Gastrocnemius medialis (tissue), 4 donors: ENCODE measurements around the gene TRIP11. TPM values are rescaled to one million over a fixed set of nuclear protein-coding genes. Genes with fewer than 3 reads are reported as not detected.
A peak's percentile ranks its signal among the peaks of the same experiment; 100 is the strongest.

Experiments
- ATAC-seq, 2 donors: fragments of 150-250 bp; one replicate each; pipeline ENCODE4 v1.9.1; 2016
- DNase-seq, 2 donors: peaks; one replicate each; pipeline ENCODE4 v3.0.0-alpha.2; 2019
- H3K27ac ChIP-seq, 4 donors: fragments of 200-600 bp; sonication (generic); 1 replicate in 1 of 4; 2 replicates in 3 of 4; pipeline ENCODE4 v1.5.1; 2016 to 2018; ENCODE audit warnings: mild to moderate bottlenecking in 2 of 4, moderate library complexity in 1 of 4
- H3K27me3 ChIP-seq, 3 donors: fragments of 200-600 bp; sonication (generic) in 2 of 3; 1 replicate in 1 of 3; 2 replicates in 2 of 3; pipeline versions ENCODE4 v1.5.1 to v1.6.0; 2016 to 2019; ENCODE audit warnings: mild to moderate bottlenecking in 1 of 3, moderate library complexity in 1 of 3
- H3K36me3 ChIP-seq, 2 donors: fragments of 200-600 bp; sonication (generic) in 1 of 2; one replicate each; pipeline ENCODE4 v1.5.1; 2017 to 2018
- H3K4me1 ChIP-seq, 2 donors: fragments of 200-600 bp; sonication (generic) in 1 of 2; one replicate each; pipeline ENCODE4 v1.5.1; 2016 to 2017; ENCODE audit warnings: mild to moderate bottlenecking in 2 of 2
- H3K4me3 ChIP-seq, 4 donors: fragments of 200-600 bp; sonication (generic) in 3 of 4; 1 replicate in 1 of 4; 2 replicates in 3 of 4; pipeline ENCODE4 v1.5.1; 2016 to 2019; ENCODE audit warnings: mild to moderate bottlenecking in 2 of 4
- H3K9me3 ChIP-seq, 3 donors: fragments of 200-600 bp; sonication (generic) in 2 of 3; 1 replicate in 1 of 3; 2 replicates in 2 of 3; pipeline ENCODE4 v1.5.1; 2016 to 2019
- CTCF ChIP-seq, 5 experiments: fragments of 450-650 bp in 3 of 5; fragments of 200-600 bp in 2 of 5; sonication (generic) in 2 of 5; IDR thresholded peaks in 4 of 5; conservative IDR thresholded peaks in 1 of 5; 1 replicate in 4 of 5; 2 replicates in 1 of 5; pipeline ENCODE4 v1.5.1; 2016 to 2019; ENCODE audit warnings: antibody characterized with exemption in 5 of 5, mild to moderate bottlenecking in 3 of 5, moderate library complexity in 3 of 5
- POLR2A ChIP-seq, 2 donors: fragments of 450-650 bp; IDR thresholded peaks; one replicate each; pipeline ENCODE4 v1.6.1; 2017; ENCODE audit warnings: antibody characterized with exemption in 2 of 2, mild to moderate bottlenecking in 2 of 2, moderate library complexity in 2 of 2
- in situ Hi-C, 4 donors: fragments of 200-750 bp; cut with MboI; loops; one replicate each; pipeline versions ENCODE4 v1.15.0 to v1.8.0; 2017; ENCODE audit warnings: low sequenced_read_pairs in 4 of 4
- intact Hi-C: fragments of 100-400 bp; cut with DNase I; formaldehyde crosslinking; loops from one replicate; pipeline ENCODE4 v1.15.1; 2023; ENCODE audit warnings: low total_unique reads
- total RNA-seq, 4 donors: library from RNA; depleted of rRNA; stranded (reverse); fragments of >200 nt; gene quantifications; one replicate each; pipeline versions ENCODE4 v1.1.0 to v1.2.3, GENCODE V29; 2016

Gene TRIP11
- total RNA-seq, 4 donors from 2014 or later, result 22.0 to 39.6 (median 30.2) TPM

DNA sequence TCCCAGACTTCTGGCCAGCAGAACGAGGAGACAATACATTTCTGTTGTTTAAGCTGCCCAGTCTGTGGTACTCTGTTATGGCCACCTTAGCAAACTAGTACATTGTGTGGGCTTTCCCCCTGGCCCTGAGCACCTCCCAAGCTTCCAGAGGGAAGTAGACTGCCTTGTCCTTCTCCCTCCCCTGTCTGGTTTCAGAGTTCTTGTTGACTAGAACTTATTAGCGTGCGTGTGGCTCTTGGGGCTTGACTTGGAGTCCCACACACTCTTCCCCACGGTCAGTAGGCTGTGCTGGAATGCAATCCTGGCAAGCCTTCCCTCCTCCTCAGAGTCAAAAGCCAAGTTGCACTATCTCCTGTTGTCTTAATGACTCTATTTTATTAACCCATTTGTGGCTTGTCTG, 120.0 kb downstream of the TRIP11 start:
- Histone ChIP-seq H3K9me3 (no peaks in the 10 kb centered on the region), H3K36me3 (no peaks in the 10 kb centered on the region), H3K27ac (peak overlapping the region; percentile 33 to 68 (median 55)), H3K4me3 (no peak overlapping the region), H3K4me1 (no peaks in the 10 kb centered on the region), H3K27me3 (no peaks in the 10 kb centered on the region)
- intact Hi-C loops, result no loop called here
- in situ Hi-C loops, result loop anchor here in 2 of 4 donors (10.0 kb wide), 1 partner anchor 265 kb away; no protein-coding TSS in a partner anchor
- DNase-seq, result peak; percentile 33 to 51
- no peak for TF ChIP-seq CTCF (IDR thresholded peaks at IDR 0.05 in 4 of 5, conservative IDR thresholded peaks at IDR 0.05 in 1 of 5)
- TF ChIP-seq POLR2A (IDR thresholded peaks at IDR 0.05), result no peak
- peak; percentile 37 to 66 for ATAC-seq

DNA sequence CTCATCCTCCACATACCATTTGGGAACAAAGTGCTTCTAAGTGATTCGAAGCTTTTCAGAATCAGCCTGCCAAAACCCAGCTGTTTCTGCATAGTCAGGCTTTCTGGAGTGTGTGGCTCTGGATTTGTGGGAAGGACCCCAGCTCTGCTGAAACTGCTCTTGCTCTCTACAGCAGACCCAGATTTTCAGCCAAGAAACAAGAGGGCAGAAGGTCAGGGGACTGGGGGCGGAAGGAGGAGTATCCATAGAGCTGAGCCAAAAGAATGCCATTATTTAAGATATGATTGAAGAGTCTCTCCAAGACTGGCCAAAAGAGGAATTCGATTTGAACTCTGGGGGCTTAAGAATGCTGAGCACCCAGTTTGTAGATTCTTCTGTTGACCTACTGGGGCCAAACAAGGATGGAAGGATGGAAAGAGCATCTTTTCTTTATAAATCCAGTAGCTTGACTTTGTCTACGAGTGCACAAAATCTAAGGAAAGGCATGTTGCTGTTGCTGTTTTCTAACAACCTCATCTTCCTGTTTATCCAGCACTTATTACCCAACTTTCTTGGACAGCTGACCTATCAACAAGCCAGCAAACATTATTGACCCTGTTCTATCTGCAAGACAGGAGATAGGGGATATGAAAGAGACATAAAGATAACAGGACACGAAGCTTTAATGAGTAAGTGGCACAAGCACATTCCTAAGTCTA, 121.5 kb downstream of the TRIP11 start:
- in situ Hi-C loops, result loop anchor here in 2 of 4 donors (10.0 kb wide), 1 partner anchor 264 kb away; no protein-coding TSS in a partner anchor
- TF ChIP-seq POLR2A (IDR thresholded peaks at IDR 0.05), result no peak
- TF ChIP-seq CTCF (IDR thresholded peaks at IDR 0.05 in 4 of 5, conservative IDR thresholded peaks at IDR 0.05 in 1 of 5), result no peak
- H3K9me3 ChIP-seq, result no peaks in the 10 kb centered on the region
- no peaks in the 10 kb centered on the region for H3K4me1 ChIP-seq
- ATAC-seq, result peak; percentile 52 to 74
- peak overlapping the region; percentile 22 to 68 (median 47) for H3K27ac ChIP-seq
- H3K36me3 ChIP-seq, result no peaks in the 10 kb centered on the region
- H3K27me3 ChIP-seq, result no peaks in the 10 kb centered on the region
- H3K4me3 ChIP-seq, result no peak overlapping the region
- intact Hi-C loops, result no loop called here
- no peak for DNase-seq

Other genes starting within 250 kb of the TRIP11 start
- 10 to 100 TPM in 1 of 4 donors, 1 to 10 TPM in 3; 3.2 to 11.9 (median 7.2) TPM for gene TC2N, start 172.5 kb downstream of the TRIP11 start, total RNA-seq
- gene FBLN5, start 92.4 kb downstream of the TRIP11 start, total RNA-seq, result 10 to 100 TPM; 19.6 to 36.8 (median 27.3) TPM
- 10 to 100 TPM in 1 of 4 donors, 1 to 10 TPM in 3; 6.4 to 18.9 (median 8.5) TPM for gene ATXN3, start 66.5 kb upstream of the TRIP11 start, total RNA-seq
- gene NDUFB1, start 81.6 kb upstream of the TRIP11 start, total RNA-seq, result 1,000 to 10,000 TPM in 1 of 4 donors, 100 to 1,000 TPM in 3; 409 to 1,081 (median 454) TPM
- 100 to 1,000 TPM in 1 of 4 donors, 10 to 100 TPM in 3; 52.2 to 146 (median 58.6) TPM for gene CPSF2, start 81.9 kb upstream of the TRIP11 start, total RNA-seq